A673 (cell line): ENCODE results near the gene VAV2. TPM values are rescaled to one million over a fixed set of nuclear protein-coding genes. Genes with fewer than 3 reads are reported as not detected.

Experiments
- BruUV-seq: library from RNA; stranded (reverse); fragments of 400-500 nt; replicated peaks from 2 replicates; lab custom pipeline; 2021; lab: Mats Ljungman, UMichigan
- CTCF ChIA-PET: fragments of 300-600 bp; sonication (Branson Sonifier 250); formaldehyde crosslinking; loops from one replicate; lab custom pipeline; 2022; ENCODE audit warnings: antibody characterized with exemption; lab: Charles Lee
- POLR2A ChIA-PET: fragments of 300-600 bp; sonication (Branson Sonifier 250); formaldehyde crosslinking; loops from one replicate; lab custom pipeline; 2022; ENCODE audit warnings: antibody characterized with exemption; ENCODE audit not compliant: low non-redundant PET; lab: Charles Lee
- DNase-seq: peaks from one replicate; pipeline ENCODE4 v3.0.0-alpha.2; 2015; ENCODE audit warnings: low spot score
- H3K27ac ChIP-seq: fragments of 200-600 bp; sonication (generic); 2 replicates; pipeline ENCODE4 v1.5.1; 2016; ENCODE audit warnings: mixed run types, low read depth, mild to moderate bottlenecking, mixed read lengths, antibody characterized with exemption, low read length; ENCODE audit not compliant: poor library complexity, severe bottlenecking
- H3K27me3 ChIP-seq: fragments of 200-600 bp; sonication (generic); replicated peaks from 2 replicates; pipeline ENCODE4 v1.6.1; 2017; ENCODE audit warnings: mixed run types, low read depth, mild to moderate bottlenecking, mixed read lengths, antibody characterized with exemption, low read length; ENCODE audit not compliant: insufficient read depth, poor library complexity
- H3K36me3 ChIP-seq: fragments of 200-600 bp; sonication (generic); 2 replicates; pipeline ENCODE4 v1.6.1; 2016; ENCODE audit warnings: mixed run types, mild to moderate bottlenecking, mixed read lengths, antibody characterized with exemption, low read length; ENCODE audit not compliant: insufficient read depth, poor library complexity, severe bottlenecking
- H3K4me1 ChIP-seq: fragments of 200-600 bp; sonication (generic); 2 replicates; pipeline ENCODE4 v1.6.1; 2017; ENCODE audit warnings: mixed run types, mild to moderate bottlenecking, mixed read lengths, antibody characterized with exemption, low read length; ENCODE audit not compliant: insufficient read depth, poor library complexity, severe bottlenecking
- H3K4me3 ChIP-seq: fragments of 200-600 bp; sonication (generic); 2 replicates; pipeline ENCODE4 v1.5.1; 2016; ENCODE audit warnings: low read depth, mixed run types, mild to moderate bottlenecking, mixed read lengths, low read length; ENCODE audit not compliant: poor library complexity, severe bottlenecking
- H3K9me3 ChIP-seq: fragments of 200-600 bp; sonication (generic); 2 replicates; pipeline ENCODE4 v1.6.1; 2016; ENCODE audit warnings: mixed run types, low read depth, mild to moderate bottlenecking, mixed read lengths, antibody characterized with exemption, low read length; ENCODE audit not compliant: poor library complexity, severe bottlenecking
- EZH2 ChIP-seq: fragments of 200-600 bp; sonication (generic); IDR thresholded peaks from 2 replicates; pipeline ENCODE4 v1.6.1; 2017; ENCODE audit warnings: borderline replicate concordance, low read depth, mild to moderate bottlenecking, mixed read lengths, antibody characterized with exemption, low read length; ENCODE audit not compliant: poor library complexity, severe bottlenecking
- intact Hi-C: fragments of 100-400 bp; cut with micrococcal nuclease; formaldehyde crosslinking; loops from one replicate; pipeline ENCODE4 v1.10.0; 2022; ENCODE audit not compliant: unreplicated experiment
- total RNA-seq: library from RNA; stranded (reverse); gene quantifications from 2 replicates; pipeline ENCODE4 v1.2.3, GENCODE V29; 2021
- TF ChIP-seq, protein P1 (sequence below): fragments of 300-800, 200-600 bp; sonication (generic); conservative IDR thresholded peaks from 2 replicates; pipeline ENCODE4 v1.5.1; 2017; ENCODE audit warnings: low read depth, mild to moderate bottlenecking, antibody characterized with exemption, low read length, moderate library complexity, mixed read lengths

The VAV2 gene
- total RNA-seq, 1 experiment from 2014 or later, result 16.4 TPM

DNA sequence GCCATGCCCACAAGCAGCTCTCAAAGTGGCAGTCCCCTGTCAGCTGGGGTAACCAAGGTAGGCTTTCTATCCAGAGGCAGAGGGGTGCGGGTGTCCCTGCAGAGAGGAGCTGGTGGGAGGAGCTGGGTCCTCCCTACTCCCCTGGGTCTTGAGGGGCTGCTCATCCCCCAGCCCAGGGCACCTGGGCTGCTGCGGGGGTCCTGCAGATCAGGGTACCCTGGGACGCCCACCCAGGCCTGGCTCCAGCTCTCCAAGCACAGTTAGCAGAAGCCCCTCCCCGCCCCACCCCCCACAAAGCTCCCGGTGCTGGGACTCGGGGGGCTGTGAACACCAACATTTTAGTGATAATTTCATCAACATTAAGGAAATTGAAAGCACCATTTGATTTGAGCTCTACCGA is 29.8 kb downstream of the VAV2 start:
- BruUV-seq, result no TSS peak
- no peaks in the 10 kb centered on the region for H3K36me3 ChIP-seq
- TF ChIP-seq, protein P1, sequence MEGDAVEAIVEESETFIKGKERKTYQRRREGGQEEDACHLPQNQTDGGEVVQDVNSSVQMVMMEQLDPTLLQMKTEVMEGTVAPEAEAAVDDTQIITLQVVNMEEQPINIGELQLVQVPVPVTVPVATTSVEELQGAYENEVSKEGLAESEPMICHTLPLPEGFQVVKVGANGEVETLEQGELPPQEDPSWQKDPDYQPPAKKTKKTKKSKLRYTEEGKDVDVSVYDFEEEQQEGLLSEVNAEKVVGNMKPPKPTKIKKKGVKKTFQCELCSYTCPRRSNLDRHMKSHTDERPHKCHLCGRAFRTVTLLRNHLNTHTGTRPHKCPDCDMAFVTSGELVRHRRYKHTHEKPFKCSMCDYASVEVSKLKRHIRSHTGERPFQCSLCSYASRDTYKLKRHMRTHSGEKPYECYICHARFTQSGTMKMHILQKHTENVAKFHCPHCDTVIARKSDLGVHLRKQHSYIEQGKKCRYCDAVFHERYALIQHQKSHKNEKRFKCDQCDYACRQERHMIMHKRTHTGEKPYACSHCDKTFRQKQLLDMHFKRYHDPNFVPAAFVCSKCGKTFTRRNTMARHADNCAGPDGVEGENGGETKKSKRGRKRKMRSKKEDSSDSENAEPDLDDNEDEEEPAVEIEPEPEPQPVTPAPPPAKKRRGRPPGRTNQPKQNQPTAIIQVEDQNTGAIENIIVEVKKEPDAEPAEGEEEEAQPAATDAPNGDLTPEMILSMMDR, result no peak
- TF ChIP-seq EZH2, result no peak
- H3K4me3 ChIP-seq, result no peak overlapping the region
- intact Hi-C loops, result no loop called here
- no peak overlapping the region for H3K27ac ChIP-seq
- H3K27me3 ChIP-seq, result no peaks in the 10 kb centered on the region
- ChIA-PET CTCF (no interaction called here), POLR2A (interaction anchor here (0.6 kb wide), 1 partner anchor 11 kb away, joined by 7 read pairs; no protein-coding TSS in a partner anchor)
- no peaks in the 10 kb centered on the region for H3K9me3 ChIP-seq
- H3K4me1 ChIP-seq, result no peaks in the 10 kb centered on the region
- no peak for DNase-seq

DNA sequence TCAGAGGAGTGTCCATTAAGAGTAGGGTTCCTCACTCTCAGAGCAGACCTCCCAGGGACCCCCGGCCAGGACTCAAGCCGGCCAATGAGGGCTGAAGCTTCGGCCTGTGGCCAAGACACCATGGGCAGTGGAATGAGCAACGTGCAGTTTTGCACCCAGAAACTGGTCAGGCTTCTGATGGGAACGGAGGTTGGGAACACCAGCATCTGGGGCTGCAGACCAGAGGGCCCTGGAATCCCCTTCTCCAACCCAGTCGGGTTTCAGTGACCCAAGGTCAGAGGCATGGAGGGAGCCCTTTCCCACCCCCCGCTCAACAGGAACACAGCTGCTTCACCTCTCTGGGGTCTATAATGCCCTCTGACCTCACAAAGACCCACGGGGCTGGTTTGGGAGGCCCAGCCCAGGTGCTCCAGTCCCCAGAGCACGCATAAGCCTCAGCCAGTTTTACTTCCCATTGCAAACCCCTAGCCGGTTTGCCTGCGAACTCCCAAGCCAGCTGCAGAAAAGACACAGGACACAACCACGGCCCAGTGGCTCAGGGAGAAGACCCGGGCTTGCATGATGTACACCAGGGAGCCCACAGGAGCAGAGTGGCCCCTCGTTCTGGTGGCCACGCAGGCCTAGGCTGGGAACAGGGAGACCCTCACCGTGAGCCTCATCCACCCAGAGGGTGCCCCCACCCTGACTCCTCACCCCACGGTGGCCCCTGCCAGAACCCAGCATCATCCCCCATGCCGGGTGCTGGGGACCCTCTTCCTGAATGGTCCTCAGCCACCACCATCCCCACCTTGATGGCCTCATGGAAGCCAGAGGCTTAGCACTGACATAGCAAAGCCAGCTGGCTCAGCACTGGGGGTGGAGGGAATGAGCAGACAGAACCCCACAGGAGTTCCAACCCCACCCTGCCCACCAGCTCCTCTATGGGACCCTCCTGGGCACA is 30.6 kb downstream of the VAV2 start:
- DNase-seq, result no peak
- intact Hi-C loops, result no loop called here
- no peak overlapping the region for H3K27ac ChIP-seq
- H3K4me1 ChIP-seq, result peaks cover 3% of the 10 kb centered on the region
- no peaks in the 10 kb centered on the region for H3K36me3 ChIP-seq
- ChIA-PET CTCF (no interaction called here), POLR2A (no interaction called here)
- TF ChIP-seq EZH2, result no peak
- no TSS peak for BruUV-seq
- H3K27me3 ChIP-seq, result no peaks in the 10 kb centered on the region
- no peak overlapping the region for H3K4me3 ChIP-seq
- H3K9me3 ChIP-seq, result no peaks in the 10 kb centered on the region

DNA sequence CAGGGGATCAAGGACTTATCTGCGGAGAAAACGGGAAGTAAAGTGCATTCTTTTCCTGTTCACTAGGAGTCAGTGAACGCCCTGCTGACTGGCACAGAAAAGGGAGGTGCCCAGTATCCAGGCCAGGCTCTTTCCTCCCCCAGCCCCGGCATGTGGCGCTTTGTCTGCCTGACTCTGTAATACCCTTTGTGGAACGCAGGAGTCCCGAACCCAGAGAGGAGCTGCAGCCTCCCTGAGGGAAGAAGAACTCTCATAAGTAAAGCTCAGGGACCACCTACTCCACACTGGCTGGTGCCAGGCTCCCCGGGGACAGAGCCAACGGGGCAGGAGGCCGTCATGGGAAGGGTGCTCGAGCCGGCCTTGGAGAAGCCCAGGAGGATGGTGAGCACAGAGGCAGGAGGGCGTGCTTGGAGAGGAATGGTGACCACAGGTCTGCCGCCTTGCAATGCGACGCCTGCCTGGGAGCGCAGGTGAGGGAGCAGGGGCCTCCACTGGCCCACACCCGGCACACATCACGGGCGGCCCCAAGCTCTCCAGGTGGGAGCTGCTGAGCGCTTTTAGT is 31.5 kb downstream of the VAV2 start:
- TF ChIP-seq, protein P1, result no peak
- TF ChIP-seq EZH2, result no peak
- Histone ChIP-seq H3K27me3 (no peaks in the 10 kb centered on the region), H3K4me1 (peaks cover 11% of the 10 kb centered on the region), H3K9me3 (no peaks in the 10 kb centered on the region), H3K27ac (no peak overlapping the region), H3K36me3 (no peaks in the 10 kb centered on the region), H3K4me3 (no peak overlapping the region)
- POLR2A ChIA-PET, result no interaction called here
- CTCF ChIA-PET, result no interaction called here
- intact Hi-C loops, result no loop called here
- DNase-seq, result peak; percentile 23
- BruUV-seq, result no TSS peak
